Fibroblast of lung (primary cell): ENCODE results near the gene SCO2.

Experiments used
- CTCF ChIP-seq, 2 donors: IDR thresholded peaks in 1 of 2; conservative IDR thresholded peaks in 1 of 2; 1 replicate in 1 of 2; 2 replicates in 1 of 2; pipeline ENCODE4 v1.5.1; 2011 to 2012; ENCODE audit warnings: low read length in 2 of 2, control low read depth in 1 of 2, inconsistent platforms in 1 of 2, low read depth in 1 of 2, mild to moderate bottlenecking in 1 of 2
- EZH2 ChIP-seq: IDR thresholded peaks from 2 replicates; pipeline ENCODE4 v1.5.1; 2012; ENCODE audit warnings: low read length, control low read depth, mild to moderate bottlenecking; ENCODE audit errors: missing control alignments

- TF ChIP-seq CTCF (conservative IDR thresholded peaks at IDR 0.05 in 1 of 2, IDR thresholded peaks at IDR 0.05 in 1 of 2; ENCODE audit: low read depth in 1 of 2, low read length in 2 of 2) (peak; percentile 47 to 63), EZH2 (no peak)
Measured at GRCh38 chr22:50544078-50544745, 18.8 kb upstream of the SCO2 start.
